Measurements from ENCODE around the gene ATP11A.

ATP11A gene

DNA sequence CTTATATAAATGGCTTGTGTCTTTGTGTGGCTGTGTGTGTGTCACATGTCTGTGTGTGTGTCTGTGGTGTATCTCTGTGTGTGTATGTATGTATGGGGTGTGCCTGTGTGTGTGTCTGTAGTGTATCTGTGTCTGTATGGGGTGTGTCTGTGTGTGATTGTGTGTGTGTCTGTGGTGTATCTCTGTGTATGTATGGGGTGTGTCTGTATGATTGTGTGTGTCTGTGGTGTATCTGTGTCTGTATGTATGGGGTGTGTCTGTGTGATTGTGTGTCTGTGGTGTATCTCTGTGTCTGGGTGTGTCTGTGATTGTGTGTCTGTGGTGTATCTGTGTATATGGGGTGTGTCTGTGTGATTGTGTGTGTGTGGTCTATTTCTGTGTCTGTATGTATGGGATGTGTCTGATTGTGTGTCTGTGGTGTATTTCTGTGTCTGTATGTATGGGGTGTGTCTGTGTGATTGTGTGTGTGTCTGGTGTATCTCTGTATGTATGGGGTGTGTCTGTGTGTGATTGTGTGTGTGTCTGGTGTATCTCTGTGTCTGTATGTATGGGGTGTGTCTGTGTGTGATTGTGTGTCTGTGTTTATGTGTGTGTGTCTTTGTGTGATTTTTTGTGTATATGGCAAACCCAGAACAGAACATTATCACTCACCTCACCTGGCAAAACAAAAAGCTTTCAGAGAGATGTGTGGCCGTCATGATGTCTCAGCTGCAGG is 223.0 kb downstream of the ATP11A start:
- no peak for DNase-seq

DNA sequence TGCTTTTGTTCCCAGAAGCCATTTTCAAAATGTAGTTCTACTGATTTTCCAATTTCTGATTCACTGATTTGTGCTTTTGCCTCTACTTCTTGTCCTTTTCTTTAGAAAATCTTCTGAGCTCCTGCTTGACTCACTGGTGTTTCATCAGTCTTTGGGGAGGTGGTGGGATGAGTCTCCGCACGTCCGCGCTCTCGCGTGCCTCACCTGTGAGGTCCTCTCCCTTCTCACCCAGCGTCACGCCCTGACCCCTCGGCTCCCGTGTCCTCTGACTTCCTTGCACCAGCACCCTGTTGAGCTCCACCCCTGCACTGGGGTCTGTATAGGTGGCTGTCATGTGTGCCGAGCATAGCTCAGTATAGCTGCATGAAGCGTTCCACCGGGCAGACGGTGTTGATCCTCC is 226.5 kb downstream of the ATP11A start:
- DNase-seq: no peak

DNA sequence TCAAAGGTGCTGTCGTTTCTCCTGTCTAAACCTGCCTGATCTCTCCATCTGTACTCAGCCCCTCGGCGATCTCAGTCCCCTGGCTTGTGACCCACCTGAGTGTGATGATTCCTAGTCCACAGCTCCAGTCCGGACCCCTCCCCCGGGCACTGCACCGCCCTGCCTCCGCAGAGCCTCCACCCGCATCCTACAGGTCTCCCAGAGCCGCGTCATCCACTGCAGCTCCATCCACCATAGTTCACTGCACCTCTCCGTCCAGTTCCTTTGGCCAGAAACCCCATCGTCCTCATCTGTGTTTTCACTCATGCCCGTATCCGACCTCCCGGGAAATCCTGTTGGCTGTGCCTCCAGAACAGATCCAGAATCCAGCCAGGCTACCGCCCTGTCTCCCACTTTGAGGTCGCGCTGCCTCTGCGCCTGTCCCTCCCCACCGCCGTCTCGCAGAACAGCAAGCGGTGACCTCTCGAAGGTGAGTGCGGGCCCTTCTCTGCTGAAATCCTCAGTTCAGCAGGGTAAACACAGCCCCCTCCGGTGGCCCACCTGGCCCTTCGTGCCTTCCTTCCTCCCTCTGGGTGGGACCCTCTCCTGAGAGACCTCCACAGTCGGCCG is 227.3 kb downstream of the ATP11A start:
- no peak for DNase-seq

DNA sequence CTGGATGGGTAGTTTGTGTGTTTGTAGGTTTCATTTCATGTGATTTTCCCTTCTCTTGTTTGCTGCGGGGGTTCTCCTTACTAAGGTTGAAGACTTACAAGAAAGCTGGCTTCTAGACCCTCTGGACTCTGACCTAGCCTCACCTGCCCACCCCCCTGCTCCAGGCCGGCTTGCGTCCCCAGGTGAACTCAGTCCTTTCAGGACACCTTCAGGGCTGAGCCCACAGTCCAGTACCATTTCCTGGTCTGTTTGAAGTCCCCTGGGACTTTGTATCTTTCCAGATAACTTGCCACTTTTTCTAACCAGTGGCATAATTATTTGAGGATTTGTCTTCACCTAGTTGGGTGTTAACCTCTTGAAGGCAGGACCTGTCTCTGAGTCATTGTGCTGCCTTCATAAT is 227.9 kb downstream of the ATP11A start:
- DNase-seq: no peak

DNA sequence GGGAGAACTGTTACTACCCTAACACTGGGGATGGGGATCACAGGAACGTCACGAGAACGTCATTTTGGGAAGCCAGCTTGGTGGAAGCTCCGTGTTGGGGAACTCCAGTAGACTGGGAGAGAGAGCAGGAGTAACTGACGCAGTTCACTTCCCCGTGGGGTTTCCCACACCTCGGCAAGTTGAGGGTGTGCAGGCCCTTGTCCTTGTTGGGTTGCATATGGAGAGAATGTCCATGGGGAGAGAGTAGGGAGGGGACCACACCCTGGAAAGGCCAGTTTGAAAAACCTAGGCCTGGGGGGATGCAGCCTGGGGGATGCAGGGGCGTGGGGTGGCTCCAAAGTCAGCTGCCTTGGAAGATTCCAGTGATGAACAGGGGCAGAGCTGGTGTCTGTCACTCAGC is 228.4 kb downstream of the ATP11A start:
- peak in 2 of 3 donors; percentile 25 to 51 for DNase-seq

DNA sequence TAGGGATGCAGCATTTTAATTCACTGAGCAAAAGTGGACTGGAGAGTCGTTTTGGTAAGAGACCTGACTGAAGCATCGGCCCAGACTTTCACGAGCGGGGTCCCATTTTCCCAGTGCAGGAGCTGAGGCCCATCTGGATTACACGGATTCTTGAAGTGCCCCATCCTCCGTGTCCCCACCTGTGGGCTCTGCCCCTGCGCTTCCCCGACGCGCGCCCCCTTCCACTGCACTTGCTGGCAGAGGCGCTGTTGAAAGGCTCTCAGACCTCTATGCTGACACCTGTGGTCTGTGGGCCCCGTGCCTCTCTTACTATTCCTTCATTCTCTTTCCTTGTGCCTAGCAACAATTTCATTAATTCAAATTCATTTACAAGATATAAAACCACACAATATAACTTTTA is 228.9 kb downstream of the ATP11A start:
- DNase-seq: no peak

DNA sequence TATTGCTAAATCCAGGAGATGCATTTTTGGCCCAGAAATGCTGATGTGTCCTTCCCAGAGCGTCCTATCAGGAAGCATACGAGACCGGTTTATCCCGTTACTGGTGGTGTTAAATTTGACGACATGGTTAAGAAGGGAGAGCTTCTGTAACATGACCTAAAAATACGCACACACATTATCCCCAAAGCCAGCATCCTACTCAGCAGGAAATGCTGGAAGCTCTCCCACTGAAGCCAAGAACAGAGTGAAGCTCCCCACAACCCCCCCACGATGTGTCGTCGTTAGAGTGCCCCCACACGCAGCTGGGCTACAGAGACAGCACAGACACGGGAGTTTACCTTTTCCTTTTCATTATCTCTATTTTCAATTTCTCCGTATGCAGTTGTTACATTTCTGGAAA is 234.1 kb downstream of the ATP11A start:
- no peak for DNase-seq

DNA sequence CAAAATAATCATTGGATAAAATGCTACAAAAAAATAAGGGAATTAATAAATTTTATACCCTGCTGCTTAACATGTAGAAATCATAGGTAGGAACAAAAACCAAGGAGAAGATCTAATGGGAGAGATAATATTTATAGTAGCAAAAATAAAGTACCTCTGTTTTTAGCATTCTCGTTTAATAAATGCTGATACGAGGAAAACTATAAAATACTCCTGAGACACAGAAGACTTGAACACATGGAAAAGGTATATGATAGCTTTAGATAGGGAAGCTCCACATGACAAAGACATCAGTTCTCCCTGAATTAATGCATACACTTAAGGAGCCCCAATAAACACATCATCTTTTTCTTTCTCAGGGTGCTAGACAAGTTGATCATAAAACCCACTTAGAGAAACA is 234.5 kb downstream of the ATP11A start:
- no peak for DNase-seq

DNA sequence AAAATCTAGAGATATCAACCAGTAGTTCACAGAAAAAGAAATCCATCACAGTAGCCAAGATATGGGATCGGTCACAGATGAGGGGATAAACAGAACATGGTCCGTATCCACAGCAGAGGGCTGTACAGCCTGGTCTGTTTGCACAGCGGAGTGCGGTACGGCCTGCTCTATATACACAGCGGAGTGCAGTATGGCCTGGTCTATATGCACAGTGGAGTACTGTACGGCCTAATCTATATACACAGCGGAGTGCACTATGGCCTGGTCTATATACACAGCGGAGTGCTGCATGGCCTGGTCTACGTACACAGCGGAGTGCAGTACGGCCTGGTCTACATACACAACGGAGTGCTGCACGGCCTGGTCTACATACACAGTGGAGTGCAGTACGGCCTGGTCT is 236.2 kb downstream of the ATP11A start:
- no peak for DNase-seq

DNA sequence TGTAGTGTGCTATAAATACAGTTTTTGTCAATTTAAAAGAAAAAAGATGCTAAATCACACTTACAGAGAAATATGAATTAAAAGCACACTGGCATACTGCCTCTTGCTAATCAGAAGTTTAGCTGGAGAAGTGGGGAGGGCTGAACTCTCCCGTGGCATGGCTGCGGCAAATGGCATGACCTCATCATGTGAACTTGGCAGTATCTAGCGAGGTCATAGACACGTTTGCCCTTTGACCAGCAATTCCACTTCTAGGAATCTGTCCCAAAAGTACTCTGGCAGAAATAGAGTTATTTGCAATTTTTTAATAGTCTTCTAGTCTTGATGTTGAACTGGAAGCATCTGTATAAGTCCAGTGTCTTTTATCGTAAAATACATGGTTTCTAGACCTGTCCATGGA is 237.2 kb downstream of the ATP11A start:
- no peak for DNase-seq

DNA sequence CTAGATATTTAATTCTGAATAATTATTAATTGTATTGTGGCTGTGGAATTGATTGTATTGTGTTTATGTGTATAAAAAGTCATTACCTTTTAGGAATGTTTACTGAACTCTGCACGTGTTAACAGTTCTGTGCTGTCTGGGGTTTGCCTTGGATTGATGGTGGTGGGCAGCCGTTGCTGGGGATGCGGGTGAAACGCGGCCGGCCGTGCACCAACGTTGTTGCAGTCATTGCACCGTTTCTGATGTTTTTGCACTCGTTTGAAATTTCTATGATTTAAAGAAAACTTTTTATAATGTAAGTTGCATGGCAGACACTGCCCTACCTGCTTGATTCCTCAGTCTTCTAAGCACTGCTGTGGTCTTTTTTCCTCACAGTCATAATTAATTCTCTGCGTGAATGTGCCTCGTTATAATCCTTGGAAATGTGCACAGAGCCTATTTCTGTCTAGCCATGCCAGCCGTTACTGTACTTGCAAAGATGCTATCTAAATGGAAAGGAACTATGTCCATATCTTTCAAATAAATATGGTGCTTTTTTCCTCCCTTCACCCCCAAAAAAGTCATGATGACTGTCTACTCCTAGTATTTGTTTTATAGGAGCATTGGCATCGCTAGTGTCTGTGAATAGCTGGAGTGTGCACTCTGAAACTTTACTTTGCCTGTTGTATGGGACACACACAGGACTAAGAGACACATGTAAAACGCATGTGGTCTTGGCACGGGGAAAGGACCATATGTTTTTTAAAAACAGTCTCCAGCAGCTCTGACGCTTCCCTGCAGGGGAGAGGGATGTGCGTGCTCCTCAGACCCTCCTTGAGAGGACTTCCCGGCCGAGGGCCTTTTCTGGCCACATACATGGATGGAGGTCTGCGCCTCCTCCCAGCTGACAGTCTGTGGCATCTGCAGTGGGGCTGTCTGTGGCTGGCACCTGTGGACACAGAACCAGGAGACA is 238.5 kb downstream of the ATP11A start:
- no peak for DNase-seq

DNA sequence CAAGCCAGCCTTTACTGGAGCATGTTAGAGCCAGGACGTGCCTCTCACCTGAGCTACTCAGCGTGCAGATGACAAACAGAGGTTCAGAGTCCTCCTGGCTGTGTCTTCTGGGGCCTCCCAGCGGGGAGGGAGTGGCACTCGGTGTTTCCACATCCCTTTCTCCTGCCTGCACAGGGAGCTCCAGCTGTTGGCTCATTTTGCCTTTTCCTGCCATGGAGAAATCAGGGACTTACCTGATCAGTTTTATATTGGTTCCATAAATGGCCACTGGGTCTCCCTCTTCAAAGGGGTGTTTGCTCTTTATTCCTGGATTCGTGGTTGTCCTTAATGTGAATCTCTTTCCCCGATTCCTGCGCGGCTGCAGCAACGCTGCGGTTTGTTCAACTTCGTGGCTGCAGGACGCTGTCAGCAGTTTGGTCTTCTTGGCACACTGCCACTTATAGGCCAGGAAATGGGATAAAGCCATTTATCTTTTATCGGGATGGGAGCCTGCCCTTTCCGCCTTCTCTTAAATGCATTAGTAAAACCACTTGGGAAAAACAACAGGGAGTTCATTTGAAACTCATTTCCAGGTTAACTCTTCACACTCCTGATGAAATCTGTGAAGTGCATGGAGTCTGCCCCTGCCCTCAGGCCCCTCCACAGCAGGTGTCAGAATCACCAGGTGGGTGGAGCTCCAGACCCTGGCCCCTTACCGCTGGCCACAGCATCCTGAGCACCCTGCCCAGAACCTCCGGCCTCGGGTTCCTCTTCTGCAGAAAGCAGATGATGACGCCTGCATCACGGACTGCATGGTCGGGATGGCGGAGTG is 239.3 kb downstream of the ATP11A start:
- DNase-seq: peak; percentile 38 to 58 (median 57)

DNA sequence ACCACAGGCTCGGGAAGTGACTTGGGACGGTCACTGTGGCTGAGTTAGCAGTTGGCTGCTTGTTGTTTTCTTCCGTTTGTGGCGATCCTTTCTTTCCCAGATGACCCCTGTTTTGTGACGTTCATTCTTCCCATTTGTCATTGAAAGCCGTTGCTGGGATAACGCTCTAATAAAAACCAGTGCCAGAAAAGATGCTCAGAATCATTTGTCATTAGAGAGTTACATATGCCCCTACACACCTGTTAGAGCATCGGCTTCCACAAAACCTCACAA is 239.9 kb downstream of the ATP11A start:
- DNase-seq: no peak

DNA sequence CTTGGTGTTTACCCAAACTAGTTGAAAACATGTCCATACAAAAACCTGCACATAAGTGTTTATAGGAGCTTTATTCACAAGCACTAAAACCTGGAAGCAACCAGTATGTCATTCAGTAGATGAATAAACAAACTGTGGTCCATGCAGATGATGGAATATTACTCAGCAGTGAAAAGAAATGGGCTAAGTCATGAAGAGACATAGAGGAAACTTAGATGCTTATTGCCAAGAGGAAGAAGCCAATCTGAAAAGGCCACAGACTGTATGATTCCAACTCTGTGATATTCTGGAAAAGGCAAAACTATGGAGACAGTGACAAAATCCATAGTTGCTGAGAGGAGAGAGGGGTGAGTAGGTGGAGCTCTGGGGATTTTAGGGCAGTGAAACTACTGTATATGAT is 240.4 kb downstream of the ATP11A start:
- no peak for DNase-seq

DNA sequence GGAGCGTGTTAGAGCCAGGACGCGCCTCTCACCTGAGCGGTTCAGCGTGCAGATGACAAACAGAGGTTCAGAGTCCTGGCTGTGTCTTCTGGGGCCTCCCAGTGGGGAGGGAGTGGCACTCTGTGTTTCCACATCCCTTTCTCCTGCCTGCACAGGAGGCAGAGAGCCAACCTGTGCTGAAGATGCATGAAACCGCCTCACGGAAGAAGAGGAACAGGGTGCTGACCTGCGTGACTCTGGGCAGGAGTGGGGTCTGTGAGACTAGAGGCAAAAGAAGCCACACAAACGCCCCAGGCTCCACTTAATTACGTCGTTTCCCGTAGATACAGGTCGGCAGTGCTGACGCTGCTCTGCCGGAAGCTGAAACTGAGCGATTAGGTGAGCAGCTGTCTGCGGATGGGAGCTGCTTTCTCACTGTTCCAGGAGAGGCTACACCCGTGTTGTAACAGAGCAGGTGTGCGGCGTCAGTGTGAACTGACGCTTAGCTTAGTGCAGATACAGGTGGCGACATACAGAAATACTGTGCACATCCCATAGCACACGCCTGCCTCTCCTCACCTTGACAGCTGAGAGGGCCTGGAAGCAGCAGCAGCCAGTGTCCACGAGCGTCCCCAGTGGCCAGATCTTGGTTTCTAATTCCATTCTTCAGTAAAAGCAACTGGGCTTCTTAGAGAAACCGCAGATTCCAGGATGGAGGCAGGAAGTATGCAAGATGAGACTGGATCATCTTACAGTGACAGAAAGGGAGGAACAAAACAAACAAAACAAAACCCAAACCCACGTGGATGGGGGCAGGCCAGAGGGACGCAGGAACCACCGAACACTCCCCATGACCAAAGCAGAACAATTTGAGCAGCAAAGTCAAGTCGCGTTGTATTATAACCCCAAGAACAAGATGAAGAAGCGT is 241.4 kb downstream of the ATP11A start:
- no peak for DNase-seq

DNA sequence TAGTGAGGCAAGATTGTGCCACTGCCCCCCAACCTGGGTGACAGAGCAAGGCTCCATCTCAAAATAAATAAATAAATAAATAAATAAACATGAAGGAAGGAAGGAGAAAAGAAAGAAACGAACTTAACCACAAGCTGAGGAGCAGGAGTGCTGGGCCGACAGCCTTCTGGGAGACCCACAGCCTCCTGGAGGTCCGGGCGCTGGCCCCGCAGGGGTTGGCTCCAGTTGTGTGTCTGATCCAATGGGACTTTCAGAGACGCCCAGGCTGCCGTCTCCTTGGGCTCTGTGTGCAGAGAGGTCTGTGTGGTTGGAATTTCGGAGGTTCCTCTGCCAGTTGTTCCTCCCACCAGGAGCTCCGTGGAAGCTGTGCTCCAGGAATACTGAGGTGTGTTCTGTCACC is 243.1 kb downstream of the ATP11A start:
- no peak for DNase-seq

DNA sequence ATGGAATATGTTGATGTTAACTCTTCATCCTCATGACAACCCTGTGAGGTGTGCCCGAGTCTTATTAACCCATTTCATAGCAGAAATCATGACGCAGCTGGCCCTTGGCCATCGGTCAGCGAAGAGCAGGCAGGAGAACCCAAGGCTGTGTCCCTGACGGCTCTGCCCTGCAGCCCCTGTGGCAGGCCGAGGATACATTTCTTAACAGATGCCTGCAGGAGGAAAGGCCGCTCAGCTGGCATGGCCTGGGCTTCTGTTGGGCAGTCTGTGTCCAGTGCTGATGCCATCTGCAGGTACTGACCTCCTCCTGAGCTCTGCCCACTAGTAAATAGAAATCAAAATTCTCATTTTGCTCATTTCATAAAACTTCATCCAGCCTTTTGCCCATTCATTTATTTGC is 243.8 kb downstream of the ATP11A start:
- no peak for DNase-seq

DNA sequence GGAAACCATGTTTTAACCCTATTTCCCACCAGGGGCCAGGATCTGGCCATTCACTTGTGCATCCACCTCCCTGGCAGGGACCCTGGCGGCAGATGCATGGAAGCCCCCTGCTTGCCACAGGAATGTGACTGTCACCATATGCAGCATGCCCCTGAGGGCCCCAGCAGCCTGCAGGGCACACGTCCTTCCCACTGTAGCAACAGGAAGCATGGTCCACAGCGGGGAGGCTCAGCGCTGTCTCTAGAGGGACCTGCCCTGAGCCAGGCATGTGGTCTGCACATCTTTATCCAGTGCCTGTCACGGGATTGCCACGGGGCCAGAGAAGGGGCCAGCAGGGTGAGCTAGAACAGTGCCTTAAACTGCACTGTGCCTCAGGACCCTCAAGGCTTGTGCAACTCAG is 244.2 kb downstream of the ATP11A start:
- DNase-seq: no peak
